SU-DHL-6 (cell line): ENCODE data around the gene EVPL.

Source experiments
- H2AFZ ChIP-seq: fragments of 200-600 bp; sonication (generic); 2 replicates; pipeline ENCODE4 v1.6.1; 2014; ENCODE audit warnings: low read depth, mild to moderate bottlenecking, moderate library complexity, mixed read lengths, antibody characterized with exemption, low read length; ENCODE audit not compliant: severe bottlenecking
- H3F3A ChIP-seq: fragments of 200-600 bp; shearing (Covaris generic); 2 replicates; pipeline ENCODE4 v1.6.0; 2016; ENCODE audit warnings: antibody characterized with exemption, mild to moderate bottlenecking; ENCODE audit not compliant: insufficient read depth
- H3K27ac ChIP-seq: fragments of 200-600 bp; sonication (generic); 2 replicates; pipeline ENCODE4 v1.5.1; 2016; ENCODE audit warnings: low read depth, mild to moderate bottlenecking, low read length, moderate library complexity, mixed read lengths
- H3K27me3 ChIP-seq: fragments of 200-600 bp; sonication (generic), shearing (Covaris generic); 2 replicates; pipeline ENCODE4 v1.6.0; 2014; ENCODE audit warnings: mild to moderate bottlenecking, low read length
- H3K36me3 ChIP-seq: fragments of 200-600 bp; sonication (generic); 2 replicates; pipeline ENCODE4 v1.6.1; 2014; ENCODE audit warnings: mild to moderate bottlenecking, low read length, mixed read lengths
- H3K4me2 ChIP-seq: fragments of 300-600, 200-600 bp; shearing (Covaris generic), sonication (generic); 2 replicates; pipeline ENCODE4 v1.6.0; 2014; ENCODE audit warnings: low read length, low read depth, mild to moderate bottlenecking; ENCODE audit not compliant: poor library complexity, severe bottlenecking
- H3K4me3 ChIP-seq: fragments of 200-600 bp; sonication (generic); 2 replicates; pipeline ENCODE4 v1.5.1; 2014; ENCODE audit warnings: antibody characterized with exemption, low read length, mild to moderate bottlenecking, mixed read lengths; ENCODE audit not compliant: insufficient read depth, poor library complexity, severe bottlenecking
- H3K79me2 ChIP-seq: fragments of 200-600 bp; sonication (generic); 2 replicates; pipeline ENCODE4 v1.6.1; 2014; ENCODE audit warnings: mild to moderate bottlenecking, low read length, moderate library complexity; ENCODE audit not compliant: insufficient read depth
- H3K9ac ChIP-seq: fragments of 200-600 bp; sonication (generic); 2 replicates; pipeline ENCODE4 v1.7.0; 2014; ENCODE audit warnings: mild to moderate bottlenecking, low read length
- H3K9me2 ChIP-seq: fragments of 200-600 bp; sonication (generic); replicated peaks from 2 replicates; pipeline ENCODE4 v1.6.1; 2014; ENCODE audit warnings: low read length; ENCODE audit not compliant: insufficient read depth
- H3K9me3 ChIP-seq: fragments of 200-600 bp; sonication (generic); 2 replicates; pipeline ENCODE4 v1.6.1; 2014; ENCODE audit warnings: low read length, mixed read lengths; ENCODE audit not compliant: insufficient read depth
- H4K20me1 ChIP-seq: fragments of 200-600 bp; sonication (generic); 2 replicates; pipeline ENCODE4 v1.6.1; 2014; ENCODE audit warnings: low read depth, mild to moderate bottlenecking, antibody characterized with exemption, low read length, moderate library complexity, mixed read lengths
- EZH2phosphoT487 ChIP-seq: fragments of 200-600 bp; sonication (generic), shearing (Covaris generic); conservative IDR thresholded peaks from 2 replicates; pipeline ENCODE4 v1.6.1; 2018; ENCODE audit warnings: mild to moderate bottlenecking, antibody characterized with exemption, low read length, moderate library complexity, mixed read lengths
- TF ChIP-seq, protein P1 (sequence below): fragments of 200-600 bp; sonication (generic); IDR thresholded peaks from one replicate; pipeline ENCODE4 v1.5.1; 2017; ENCODE audit warnings: antibody characterized with exemption, mild to moderate bottlenecking, low read length, moderate library complexity; ENCODE audit not compliant: insufficient read depth, poor library complexity, severe bottlenecking

Gene EVPL

GRCh38 chr17:76027159-76027839 lies at the start of gene EVPL:
TSS of gene EVPL (minus strand) at chr17:76027306. CDS start at chr17:76027198, 108 bp downstream.
- TF ChIP-seq EZH2phosphoT487, result no peak
- TF ChIP-seq, protein P1, sequence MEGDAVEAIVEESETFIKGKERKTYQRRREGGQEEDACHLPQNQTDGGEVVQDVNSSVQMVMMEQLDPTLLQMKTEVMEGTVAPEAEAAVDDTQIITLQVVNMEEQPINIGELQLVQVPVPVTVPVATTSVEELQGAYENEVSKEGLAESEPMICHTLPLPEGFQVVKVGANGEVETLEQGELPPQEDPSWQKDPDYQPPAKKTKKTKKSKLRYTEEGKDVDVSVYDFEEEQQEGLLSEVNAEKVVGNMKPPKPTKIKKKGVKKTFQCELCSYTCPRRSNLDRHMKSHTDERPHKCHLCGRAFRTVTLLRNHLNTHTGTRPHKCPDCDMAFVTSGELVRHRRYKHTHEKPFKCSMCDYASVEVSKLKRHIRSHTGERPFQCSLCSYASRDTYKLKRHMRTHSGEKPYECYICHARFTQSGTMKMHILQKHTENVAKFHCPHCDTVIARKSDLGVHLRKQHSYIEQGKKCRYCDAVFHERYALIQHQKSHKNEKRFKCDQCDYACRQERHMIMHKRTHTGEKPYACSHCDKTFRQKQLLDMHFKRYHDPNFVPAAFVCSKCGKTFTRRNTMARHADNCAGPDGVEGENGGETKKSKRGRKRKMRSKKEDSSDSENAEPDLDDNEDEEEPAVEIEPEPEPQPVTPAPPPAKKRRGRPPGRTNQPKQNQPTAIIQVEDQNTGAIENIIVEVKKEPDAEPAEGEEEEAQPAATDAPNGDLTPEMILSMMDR, result no peak
- H3K27ac ChIP-seq, result no peak within 1 kb of the TSS
- H3K4me3 ChIP-seq, result no peak within 1 kb of the TSS
- H3K9me2 ChIP-seq, result no peaks in the 10 kb centered on the region
- H2AFZ ChIP-seq, result no peak within 1 kb of the TSS
- no peaks in the 10 kb centered on the region for H4K20me1 ChIP-seq
- H3K9ac ChIP-seq, result no peak within 1 kb of the TSS
- no peaks in the 10 kb centered on the region for H3K9me3 ChIP-seq
- no peaks in the 10 kb centered on the region for H3K27me3 ChIP-seq
- H3K79me2 ChIP-seq, result no peaks in the 10 kb centered on the region
- H3K36me3 ChIP-seq, result no peaks in the 10 kb centered on the region
- H3K4me2 ChIP-seq, result no peak within 1 kb of the TSS
- H3F3A ChIP-seq, result no peaks in the 10 kb centered on the region

DNA sequence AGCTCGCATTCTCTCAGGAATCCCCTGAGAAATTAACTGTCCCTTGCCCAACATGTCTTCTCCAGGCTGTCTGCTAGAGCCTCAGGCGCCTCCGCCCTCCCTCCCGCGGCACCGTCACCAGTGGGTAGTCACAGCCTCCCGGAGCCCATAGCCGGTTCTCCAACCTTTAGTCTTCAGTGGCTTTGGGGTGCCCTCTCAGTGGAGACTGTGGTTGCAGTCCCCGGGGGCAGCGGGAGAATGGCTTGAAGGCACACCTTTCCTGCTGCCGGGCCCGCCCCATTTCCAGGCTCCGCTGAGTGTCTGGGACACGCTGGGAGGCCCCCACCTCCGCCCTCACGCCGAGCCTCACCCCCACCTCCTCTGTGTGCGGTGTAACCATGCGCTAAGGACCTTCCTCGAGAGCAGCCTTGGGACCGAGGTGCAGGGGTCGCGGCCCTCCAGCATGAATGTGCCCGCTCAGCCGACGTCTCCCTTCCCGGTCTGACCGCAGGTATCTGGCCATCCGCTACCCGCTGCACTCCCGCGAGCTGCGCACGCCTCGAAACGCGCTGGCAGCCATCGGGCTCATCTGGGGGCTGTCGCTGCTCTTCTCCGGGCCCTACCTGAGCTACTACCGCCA lies 49.1 kb upstream of the EVPL start:
- H3K79me2 ChIP-seq, result peaks cover 17% of the 10 kb centered on the region
- peaks cover 8% of the 10 kb centered on the region for H3F3A ChIP-seq
- H3K36me3 ChIP-seq, result no peaks in the 10 kb centered on the region
- H3K4me2 ChIP-seq, result no peak overlapping the region
- no peaks in the 10 kb centered on the region for H3K27me3 ChIP-seq
- no peak overlapping the region for H3K9ac ChIP-seq
- no peak overlapping the region for H3K4me3 ChIP-seq
- no peaks in the 10 kb centered on the region for H4K20me1 ChIP-seq
- H2AFZ ChIP-seq, result no peak overlapping the region
- H3K27ac ChIP-seq, result no peak overlapping the region
- no peaks in the 10 kb centered on the region for H3K9me3 ChIP-seq
- no peak for TF ChIP-seq EZH2phosphoT487
- TF ChIP-seq, protein P1, result no peak
- H3K9me2 ChIP-seq, result no peaks in the 10 kb centered on the region

- Histone ChIP-seq H3K36me3 (no peaks in the 10 kb centered on the region), H3K9ac (no peak overlapping the region), H4K20me1 (no peaks in the 10 kb centered on the region), H3K4me3 (no peak overlapping the region), H2AFZ (no peak overlapping the region), H3K27me3 (no peaks in the 10 kb centered on the region), H3F3A (peaks cover 12% of the 10 kb centered on the region), H3K79me2 (peaks cover 24% of the 10 kb centered on the region), H3K4me2 (no peak overlapping the region), H3K9me3 (no peaks in the 10 kb centered on the region), H3K27ac (no peak overlapping the region), H3K9me2 (no peaks in the 10 kb centered on the region)
- TF ChIP-seq, protein P1, result no peak
- no peak for TF ChIP-seq EZH2phosphoT487
These were observed 48.4 kb upstream of the EVPL start for GRCh38 chr17:76075364-76076145.
